GM21526 (cell line): Measurements from ENCODE around the gene ZBTB44.
"Not testable (repeated sequence)": the region's sequence is repeated elsewhere in the genome, so short reads cannot be mapped to it uniquely, and the experiment has no call there.

ENCODE experiments used
- ATAC-seq: cut with Tn5 transposase; IDR thresholded peaks from one replicate; pipeline ENCODE4 v1.9.1; 2021; ENCODE audit warnings: moderate library complexity; ENCODE audit not compliant: unreplicated experiment, low FRiP score

The ZBTB44 gene, protein sequence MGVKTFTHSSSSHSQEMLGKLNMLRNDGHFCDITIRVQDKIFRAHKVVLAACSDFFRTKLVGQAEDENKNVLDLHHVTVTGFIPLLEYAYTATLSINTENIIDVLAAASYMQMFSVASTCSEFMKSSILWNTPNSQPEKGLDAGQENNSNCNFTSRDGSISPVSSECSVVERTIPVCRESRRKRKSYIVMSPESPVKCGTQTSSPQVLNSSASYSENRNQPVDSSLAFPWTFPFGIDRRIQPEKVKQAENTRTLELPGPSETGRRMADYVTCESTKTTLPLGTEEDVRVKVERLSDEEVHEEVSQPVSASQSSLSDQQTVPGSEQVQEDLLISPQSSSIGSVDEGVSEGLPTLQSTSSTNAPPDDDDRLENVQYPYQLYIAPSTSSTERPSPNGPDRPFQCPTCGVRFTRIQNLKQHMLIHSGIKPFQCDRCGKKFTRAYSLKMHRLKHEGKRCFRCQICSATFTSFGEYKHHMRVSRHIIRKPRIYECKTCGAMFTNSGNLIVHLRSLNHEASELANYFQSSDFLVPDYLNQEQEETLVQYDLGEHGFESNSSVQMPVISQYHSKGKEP

DNA sequence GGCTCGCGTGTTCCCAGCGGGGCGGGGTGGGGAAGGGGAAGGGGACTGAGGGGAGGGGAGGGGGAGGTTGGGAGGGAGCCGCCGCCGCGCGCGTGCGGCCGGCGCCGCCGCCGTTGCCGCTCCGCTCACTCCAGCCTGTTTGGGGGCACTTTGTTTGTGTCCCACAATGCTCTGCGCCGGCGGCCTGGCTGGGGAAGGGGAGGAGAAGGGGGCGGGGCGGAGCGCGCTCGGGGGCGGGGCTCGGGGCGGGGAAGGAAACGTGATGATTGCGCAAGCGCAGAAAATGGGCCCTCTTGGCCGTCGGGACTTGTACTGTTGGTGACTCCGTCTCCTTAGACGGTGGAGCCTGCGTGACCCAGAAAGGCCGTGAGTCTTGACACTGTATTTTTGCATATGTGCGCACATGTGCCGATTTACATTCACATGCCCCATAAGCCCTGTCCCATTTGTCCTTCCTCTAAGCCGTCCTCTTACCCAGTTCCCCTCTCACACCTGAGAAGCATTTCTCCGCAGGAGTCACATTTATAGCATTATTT is at the start of gene ZBTB44:
TSS of gene ZBTB44 (minus strand) at position 168 of the 536 bp plus-strand sequence. CDS start 53,044 bp downstream, outside the sequence.
- peak; percentile 56 for ATAC-seq

DNA sequence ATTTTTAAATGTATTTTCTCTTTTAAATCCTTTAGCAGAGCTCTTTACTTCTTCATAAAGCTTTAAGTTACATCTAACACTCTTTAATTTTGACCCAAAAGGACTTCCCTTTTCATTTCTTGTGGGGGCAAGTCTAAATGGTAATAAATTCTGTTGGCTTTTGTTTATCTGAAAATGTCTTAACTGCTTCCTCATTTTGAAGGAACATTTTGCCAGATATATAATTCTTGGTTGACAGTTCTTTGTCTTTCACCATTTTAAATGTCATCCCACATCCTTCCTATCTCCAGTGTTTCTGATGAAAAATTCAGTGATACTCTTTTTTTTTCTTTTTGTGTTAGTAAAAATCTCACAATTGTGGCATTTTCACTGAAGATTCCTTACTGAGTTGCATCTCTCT is 44.7 kb upstream of the ZBTB44 start:
- no peak for ATAC-seq

DNA sequence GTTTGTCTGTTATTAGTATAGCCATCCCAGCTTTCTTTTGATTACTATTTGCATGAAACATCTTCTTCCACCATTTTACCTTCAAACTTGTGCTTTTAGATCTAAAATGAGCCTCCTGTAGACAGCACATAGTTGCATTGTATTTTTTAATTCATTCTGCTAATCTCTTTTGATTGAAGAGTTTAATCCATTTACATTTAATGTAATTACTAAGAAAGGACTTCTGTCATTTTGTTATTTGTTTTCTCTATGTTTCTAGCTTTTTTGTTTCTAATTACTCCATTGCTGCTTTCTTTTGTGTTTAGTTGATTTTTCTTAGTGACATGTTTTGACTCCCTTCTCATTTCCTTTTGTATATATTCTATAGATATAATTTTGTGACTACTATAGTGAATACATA is 43.7 kb upstream of the ZBTB44 start:
- no peak for ATAC-seq

DNA sequence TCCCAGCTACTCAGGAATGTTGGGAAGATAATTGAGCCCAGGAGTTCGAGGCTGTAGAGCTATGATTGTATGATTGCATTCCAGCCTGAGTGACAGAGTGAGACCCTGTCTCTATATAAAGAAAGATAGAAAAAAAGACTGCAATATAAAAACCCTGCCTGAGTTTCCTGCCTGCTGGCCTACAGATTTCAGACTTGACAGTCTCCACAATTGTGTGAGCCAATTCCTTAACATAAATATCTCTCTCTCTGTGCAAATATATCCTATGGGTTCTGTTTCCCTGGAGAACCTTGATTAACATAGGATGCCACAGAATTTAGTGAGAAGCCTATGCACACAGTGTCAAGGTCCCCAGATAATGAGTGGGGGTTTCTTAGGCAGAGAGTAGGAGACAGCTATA is 32.5 kb upstream of the ZBTB44 start:
- ATAC-seq: no peak

DNA sequence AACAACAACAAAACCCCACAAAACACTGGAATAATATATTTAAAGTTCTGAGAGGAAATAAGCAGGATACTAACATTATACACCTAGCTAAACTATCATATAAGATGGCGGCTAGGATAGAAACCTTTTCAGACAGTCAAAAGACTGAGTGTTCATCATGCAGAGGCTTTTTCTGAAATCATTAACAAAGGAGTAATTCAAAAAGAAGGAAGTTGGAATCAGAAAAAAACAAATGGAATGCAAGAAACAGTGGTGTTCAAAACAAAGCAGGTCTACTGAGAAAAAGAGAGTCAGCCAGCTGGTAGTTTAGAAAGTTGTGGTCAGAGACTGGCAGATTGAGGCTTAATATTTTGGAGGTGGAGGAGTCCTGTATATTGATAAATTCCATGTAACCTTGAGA is 30.1 kb upstream of the ZBTB44 start:
- ATAC-seq: no peak

DNA sequence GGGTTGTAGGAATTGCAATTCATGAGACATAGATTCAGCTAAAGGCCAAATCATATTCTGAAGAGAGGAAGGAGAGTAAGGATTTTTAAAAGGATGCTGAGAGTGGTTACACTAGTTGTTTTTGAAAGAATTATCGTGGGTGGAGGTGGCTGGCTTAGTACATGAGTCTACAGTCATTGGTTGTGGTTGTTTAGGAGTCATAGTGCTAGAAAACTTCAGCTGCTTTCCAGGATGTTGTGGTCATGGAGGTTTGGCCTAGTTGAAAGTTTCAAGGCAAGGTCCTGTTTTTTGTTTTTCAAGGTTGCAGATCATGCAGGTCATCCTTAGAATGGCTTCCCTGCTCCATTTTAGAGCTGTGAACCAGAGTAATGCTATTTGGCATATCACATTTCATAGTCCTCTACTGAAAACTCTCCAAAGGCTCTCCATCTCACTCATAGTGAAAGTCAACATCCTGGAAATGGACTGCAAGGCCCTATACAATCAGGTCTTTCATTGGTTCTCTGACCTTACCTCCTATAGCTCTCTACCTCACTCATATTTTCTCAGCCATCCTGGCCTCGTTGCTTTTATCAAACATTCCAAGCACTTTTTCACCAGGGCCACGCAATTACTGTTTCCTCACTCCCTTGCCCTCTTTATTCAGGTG is 26.1 kb upstream of the ZBTB44 start:
- ATAC-seq: no peak

DNA sequence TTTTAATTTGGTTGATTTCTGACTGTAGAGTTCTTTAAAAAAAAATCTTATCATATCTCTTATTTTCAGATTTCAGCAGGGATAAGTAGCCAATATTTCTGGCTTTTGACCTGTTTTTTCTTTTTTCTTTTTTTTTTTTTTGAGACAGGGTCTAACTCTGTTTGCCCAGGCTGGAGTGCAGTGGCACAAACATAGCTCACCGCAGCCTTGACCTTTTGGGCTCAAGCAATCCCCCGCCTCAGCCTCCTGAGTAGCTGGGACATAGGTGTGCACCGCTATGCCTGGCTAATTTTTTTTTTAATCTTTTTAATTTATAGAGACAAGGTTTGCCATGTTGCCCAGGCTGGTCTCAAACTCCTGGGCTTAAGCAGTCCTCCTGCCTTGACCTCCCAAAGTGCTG is 23.9 kb upstream of the ZBTB44 start:
- ATAC-seq: no peak

DNA sequence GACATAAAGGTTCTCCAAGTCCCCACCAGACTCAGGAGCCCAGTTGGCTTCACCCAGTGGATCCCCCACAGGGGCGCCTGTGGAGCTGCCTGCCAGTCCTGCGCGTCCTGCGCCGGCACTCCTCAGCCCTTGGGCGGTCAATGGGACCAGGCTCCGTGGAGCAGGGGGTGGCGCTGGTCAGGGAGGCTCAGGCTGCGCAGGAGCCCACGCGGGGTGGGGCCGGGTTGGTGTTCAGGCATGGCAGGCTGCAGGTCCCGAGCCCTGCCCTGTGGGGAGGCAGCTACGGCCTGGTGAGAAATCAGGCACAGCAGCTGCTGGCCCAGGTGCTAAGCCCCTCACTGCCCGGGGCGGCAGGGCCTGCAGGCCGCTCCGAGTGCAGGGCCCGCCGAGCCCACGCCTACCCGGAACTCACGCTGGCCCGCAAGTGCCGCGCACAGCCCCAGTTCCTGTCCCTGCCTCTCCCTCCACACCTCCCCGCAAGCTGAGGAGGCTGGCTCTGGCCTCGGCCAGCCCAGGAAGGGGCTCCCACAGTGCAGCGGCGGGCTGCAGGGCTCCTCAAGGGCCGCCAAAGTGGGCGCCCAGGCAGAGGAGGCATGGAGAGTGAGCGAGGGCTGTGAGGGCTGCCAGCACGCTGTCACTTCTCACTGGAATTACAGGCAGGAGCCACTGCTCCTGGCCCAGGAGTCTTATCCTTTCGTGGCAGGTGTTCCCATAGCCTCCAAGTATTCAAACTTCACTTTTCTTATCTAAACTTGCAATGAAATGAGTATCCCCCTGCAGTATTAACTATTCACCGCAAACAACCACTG is 22.8 kb upstream of the ZBTB44 start:
- no peak for ATAC-seq

DNA sequence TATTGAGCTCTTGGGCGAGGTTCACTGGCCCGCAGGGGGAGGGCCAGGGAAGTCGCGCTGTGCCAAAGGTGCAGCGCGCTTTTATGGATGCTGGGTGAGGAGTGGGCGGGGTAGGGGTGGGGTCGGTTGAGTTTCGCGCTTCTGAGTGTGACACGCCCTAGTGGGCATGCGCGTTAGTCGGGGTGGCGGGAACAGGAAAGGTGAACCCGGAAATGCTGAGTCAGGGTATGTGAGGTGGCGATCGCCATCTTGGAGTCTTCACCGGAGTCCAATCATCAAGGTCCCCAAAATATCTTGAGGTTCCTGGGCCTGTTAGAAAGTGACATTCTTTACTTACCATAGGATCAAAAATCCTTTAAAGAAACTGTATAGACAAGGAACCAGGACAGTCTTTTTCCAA is 16.7 kb upstream of the ZBTB44 start:
- ATAC-seq: not testable (repeated sequence)

DNA sequence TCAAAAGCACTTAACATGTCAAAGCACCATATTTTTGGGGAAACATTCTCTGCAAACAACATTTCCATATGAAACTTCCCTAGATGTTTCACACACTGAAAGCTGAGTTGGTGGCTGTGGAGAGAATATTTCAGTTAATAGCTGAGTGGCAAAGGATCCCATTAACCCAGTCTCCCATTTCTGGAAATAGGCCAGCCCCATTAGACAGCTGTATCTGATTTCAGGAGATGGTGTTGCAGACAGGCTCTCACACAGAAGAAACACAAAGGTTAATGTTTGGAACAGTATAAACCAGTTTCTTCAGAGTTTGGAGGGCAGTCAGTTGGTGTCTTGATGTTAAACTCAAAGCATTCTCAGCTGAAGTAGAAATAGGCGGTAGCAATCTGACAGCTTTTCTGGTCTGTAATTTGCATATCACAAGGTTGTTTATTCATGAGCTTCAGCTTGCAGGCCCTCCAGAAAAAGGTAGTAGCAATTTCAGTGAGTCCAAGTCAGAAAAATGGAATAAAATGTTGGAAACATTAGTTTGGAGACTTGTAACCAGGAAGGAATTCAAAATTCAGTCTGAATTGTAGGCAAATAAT is 15.5 kb upstream of the ZBTB44 start:
- ATAC-seq: no peak

DNA sequence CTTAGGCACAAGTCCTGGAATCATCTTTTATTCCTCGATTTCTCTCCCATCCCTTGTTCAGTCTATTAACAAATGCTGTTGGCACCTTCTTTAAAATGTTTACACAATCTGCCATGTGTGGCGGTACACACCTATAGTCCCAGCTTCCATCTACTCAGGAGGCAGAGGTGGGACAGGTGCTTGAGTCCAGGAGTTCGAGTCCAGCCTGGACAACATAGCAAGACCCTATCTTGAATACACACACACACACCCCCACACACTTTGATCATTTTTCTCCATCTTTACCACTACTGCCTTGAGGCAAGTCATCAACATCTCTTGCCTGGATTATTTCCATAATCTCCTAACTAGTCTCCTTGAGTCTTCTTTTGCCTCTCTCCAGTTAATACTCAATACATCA is 13.7 kb upstream of the ZBTB44 start:
- no peak for ATAC-seq

DNA sequence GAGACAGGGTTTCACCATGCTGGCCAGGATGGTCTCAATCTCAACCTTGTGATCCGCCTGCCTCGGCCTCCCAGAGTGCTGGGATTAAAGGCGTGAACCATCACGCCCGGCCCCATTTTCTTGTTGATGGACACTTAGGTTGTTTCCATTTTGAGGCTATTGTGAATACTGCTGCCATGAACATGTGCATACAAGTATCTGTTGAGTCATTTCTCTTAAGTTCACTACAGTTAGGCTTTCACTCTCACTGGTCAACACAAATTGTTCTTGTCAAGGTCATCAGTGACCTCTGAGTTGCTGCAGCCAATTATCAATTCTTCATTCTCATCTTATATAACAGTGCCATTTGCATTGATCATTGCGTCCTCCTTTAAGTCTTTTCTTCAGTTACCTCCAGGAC is 13.0 kb upstream of the ZBTB44 start:
- no peak for ATAC-seq

DNA sequence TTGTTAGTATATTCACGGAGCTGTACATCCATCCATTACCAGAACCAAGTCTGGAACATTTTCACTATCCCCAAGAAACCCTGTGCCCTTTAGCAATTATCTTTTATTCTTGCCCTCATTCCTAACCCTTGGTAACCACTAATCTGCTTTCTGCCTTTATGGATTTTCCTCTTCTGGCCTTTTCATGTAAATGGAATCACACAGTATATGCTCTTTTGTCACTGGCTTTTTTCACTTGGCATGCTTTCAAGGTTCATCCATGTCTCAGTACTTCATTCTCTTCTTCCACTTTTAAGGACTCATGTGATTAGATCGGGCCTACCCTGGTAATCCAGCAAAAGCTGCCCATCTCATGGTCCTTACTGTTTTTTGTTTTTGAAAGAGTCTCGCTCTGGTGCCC is 11.0 kb upstream of the ZBTB44 start:
- no peak for ATAC-seq

DNA sequence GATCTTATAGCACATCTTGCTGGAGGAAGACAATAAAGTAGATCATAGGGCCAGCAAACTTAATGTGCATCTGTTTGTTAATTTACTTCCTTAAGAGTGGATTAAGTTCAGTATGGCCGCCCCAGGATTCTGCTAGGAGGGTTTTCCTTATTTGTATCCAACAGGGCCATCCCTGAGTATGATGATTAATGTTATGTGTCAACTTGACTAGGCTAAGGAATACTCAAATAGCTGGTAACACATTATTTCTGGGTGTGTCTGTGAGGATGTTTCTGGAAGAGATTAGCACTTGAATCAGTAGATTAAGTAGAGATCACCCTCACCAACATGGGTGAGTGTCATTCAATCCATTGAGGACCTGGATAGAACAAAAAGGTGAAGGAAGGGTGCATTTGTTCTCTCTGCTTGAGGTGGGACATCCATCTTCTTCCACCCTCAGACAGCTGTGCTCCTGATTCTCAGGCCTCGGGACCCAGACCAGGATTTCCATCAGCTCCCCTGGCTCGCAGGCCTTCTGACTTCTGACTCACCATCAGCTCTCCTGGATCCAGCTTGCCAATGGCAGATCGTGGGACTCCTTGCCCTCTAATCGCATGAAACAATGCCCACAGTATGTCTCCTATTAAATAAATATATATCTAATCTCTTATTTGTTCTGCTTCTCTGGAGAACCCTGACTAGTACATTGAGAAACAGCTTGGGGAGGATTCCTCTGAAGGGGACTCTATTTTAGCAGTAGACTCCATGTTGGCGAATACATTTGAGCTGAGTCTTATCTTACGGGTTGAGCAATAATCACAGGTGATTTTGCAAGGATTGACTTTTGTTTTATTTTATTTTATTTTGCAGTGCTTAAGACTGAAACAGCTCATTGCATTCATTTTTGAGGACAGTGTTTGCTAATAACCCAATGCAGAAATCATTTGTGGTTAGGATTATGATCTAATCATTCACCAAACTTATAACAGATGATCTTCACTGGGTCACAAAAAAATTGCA is 9.0 kb upstream of the ZBTB44 start:
- ATAC-seq: no peak

DNA sequence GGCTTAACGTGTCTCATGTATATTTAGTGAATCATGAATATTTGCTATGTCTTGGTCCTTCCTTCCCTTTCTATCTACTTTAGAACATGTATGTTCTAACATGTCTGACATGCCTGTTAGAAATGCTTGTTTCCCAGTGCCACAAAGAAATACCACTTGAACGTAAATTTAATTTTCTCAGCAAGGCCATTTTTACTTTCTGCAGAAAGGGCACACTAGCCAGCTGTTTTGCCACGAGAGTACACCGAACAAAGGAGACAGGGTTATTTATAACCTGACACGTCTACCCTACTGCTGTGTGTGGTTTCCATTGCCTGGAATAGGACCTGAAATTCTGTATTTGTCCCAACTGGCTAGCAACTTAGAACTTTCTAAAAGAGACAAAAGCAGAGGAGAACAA is 7.4 kb upstream of the ZBTB44 start:
- no peak for ATAC-seq

DNA sequence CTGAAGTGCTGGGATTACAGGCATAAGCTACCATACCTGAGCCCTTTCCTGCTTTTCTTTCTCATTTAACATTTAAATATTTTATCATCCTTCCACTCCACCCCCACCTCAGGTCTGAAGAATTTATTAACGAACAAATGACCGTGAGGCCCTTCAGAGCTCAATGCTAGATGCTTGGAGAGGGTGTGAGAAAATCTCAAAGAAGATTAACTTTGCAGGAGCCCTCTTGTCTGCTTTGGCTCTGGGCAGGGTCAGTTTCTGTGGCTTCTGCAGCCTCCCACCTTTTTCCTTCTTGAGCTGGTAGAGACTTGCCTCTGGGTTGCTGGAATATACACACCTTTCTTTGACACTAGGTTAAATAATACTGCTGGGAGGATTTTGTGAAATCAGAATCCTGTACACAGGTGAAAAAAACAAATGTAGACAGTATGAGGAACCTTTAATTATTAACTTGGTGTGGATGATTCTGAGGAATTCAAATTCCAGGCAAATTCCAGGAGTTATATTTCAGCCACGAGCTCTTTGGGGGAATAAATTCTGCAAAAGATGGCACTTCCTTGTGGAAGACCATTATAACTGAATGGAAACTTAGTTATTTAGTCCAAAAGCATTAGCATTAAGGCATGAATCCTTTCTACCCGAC is 3.4 kb upstream of the ZBTB44 start:
- ATAC-seq: no peak

DNA sequence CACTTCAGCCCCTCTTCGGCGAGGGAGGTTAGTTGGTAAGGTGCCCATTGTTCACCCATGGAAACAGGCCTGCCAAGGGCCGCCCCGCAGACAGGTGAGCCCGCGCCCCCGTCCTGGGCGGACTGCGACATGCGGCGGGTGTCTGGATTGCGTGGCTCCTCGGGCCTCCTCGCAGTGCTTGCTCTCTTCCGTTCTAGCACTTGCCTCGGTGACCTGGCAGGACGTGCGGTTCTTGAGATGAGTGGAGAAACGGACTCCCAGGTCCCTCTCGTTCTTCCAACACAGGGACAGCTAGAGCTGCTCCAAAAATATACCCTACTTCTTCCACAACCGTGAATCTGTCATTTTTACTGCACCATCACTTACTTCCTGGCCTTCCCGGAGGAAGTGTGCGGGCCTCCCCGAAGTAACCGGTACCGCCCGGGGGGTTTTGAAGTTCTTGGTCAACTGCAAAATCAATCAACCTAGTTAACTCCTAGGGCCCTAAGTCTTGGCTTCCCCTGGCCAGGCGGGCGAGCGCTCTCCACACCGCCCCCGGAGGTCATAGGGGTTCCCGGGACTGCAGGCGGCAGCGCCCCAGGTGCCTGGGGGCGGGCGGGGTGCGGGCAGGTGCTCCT is 745 bp upstream of the ZBTB44 start:
- ATAC-seq: peak; percentile 32

DNA sequence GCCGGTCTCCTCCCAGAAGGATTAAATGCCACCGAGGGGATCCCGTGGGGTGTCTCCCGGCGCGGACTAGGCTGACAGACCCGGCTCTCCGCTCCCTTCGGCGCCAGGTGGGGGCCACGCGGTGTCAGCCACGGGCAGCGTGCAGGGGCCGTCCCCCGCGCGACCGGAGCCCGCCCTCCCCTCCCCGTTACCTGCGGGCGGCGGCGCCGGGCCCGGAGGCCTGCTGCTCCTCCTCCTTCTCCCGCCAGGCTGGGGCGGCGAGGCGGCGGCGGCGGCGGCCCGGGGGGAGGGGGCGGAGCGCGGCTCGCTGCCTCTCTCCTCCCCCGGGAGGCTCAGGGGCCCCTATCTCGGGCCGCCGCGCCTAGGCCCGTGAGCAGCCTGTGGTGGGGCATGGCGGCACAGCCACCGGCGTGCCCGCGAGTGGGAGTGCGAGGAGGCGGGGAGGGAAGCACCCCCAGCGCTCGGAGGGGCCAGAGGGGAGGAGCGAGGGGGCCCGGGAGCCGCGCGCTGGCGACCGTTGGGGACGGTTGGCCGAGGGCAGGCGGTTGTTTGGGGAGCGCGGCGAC is 450 bp downstream of the ZBTB44 start:
- peak; percentile 48 for ATAC-seq
